H1 (cell line): ENCODE results near the gene TTYH2.

ENCODE experiments used
- BACH1 ChIP-seq: IDR thresholded peaks from 2 replicates; pipeline ENCODE4 v1.6.1; 2012; ENCODE audit warnings: low read length, improper control_type of control experiment
- EP300 ChIP-seq, 2 experiments: IDR thresholded peaks; 1 replicate in 1 of 2; 2 replicates in 1 of 2; pipeline ENCODE4 v1.6.1; 2011 to 2012; ENCODE audit warnings: low read depth in 2 of 2, low read length in 2 of 2, mild to moderate bottlenecking in 2 of 2, borderline replicate concordance in 1 of 2, inconsistent platforms in 1 of 2, moderate library complexity in 1 of 2
- EZH2 ChIP-seq: fragments of 200-600 bp; sonication (generic); IDR thresholded peaks from 2 replicates; pipeline ENCODE4 v1.7.1; 2012; ENCODE audit warnings: low read depth, mild to moderate bottlenecking, moderate library complexity, low read length, inconsistent platforms; ENCODE audit not compliant: severe bottlenecking
- GTF2F1 ChIP-seq: IDR thresholded peaks from 2 replicates; pipeline ENCODE4 v1.6.1; 2012; ENCODE audit warnings: low read depth, low read length, improper control_type of control experiment, borderline replicate concordance
- HDAC2 ChIP-seq, 2 experiments: fragments of 300-600 bp in 1 of 2; sonication (generic) in 1 of 2; IDR thresholded peaks; 2 replicates each; pipeline ENCODE4 v1.6.1; 2011 to 2012; ENCODE audit warnings: low read depth in 2 of 2, low read length in 2 of 2, mild to moderate bottlenecking in 2 of 2, moderate library complexity in 2 of 2, borderline replicate concordance in 1 of 2, inconsistent platforms in 1 of 2
- JUN ChIP-seq: IDR thresholded peaks from 2 replicates; pipeline ENCODE4 v1.6.1; 2011; ENCODE audit warnings: low read depth, mild to moderate bottlenecking, improper control_type of control experiment, low read length
- JUND ChIP-seq: IDR thresholded peaks from 2 replicates; pipeline ENCODE4 v1.6.1; 2011; ENCODE audit warnings: mild to moderate bottlenecking, improper control_type of control experiment, low read length
- NRF1 ChIP-seq: IDR thresholded peaks from 2 replicates; pipeline ENCODE4 v1.6.1; 2011; ENCODE audit warnings: mild to moderate bottlenecking, low read depth, low read length, improper control_type of control experiment
- POLR2A ChIP-seq, 2 experiments: IDR thresholded peaks; 1 replicate in 1 of 2; 2 replicates in 1 of 2; pipeline ENCODE4 v1.6.1; 2011; ENCODE audit warnings: low read depth in 2 of 2, low read length in 2 of 2, mild to moderate bottlenecking in 2 of 2; ENCODE audit errors: control extremely low read depth in 1 of 2
- POLR2AphosphoS5 ChIP-seq: IDR thresholded peaks from 2 replicates; pipeline ENCODE4 v1.6.1; 2011; ENCODE audit warnings: low read depth, low read length
- RXRA ChIP-seq: IDR thresholded peaks from 2 replicates; pipeline ENCODE4 v1.6.1; 2011; ENCODE audit warnings: low read depth, mild to moderate bottlenecking, low read length, moderate library complexity; ENCODE audit not compliant: insufficient read depth
- SP2 ChIP-seq: IDR thresholded peaks from 2 replicates; pipeline ENCODE4 v1.6.1; 2012; ENCODE audit warnings: mild to moderate bottlenecking, low read length, inconsistent platforms
- TAF1 ChIP-seq: IDR thresholded peaks from 2 replicates; pipeline ENCODE4 v1.6.1; 2011; ENCODE audit warnings: mild to moderate bottlenecking, low read depth, low read length
- TF ChIP-seq, protein P1 (sequence below), 3 experiments: IDR thresholded peaks; 1 replicate in 2 of 3; 2 replicates in 1 of 3; pipeline versions ENCODE4 v1.5.1 to v1.6.1; 2011; ENCODE audit warnings: low read length in 3 of 3, mild to moderate bottlenecking in 3 of 3, inconsistent platforms in 2 of 3, low read depth in 1 of 3, moderate library complexity in 1 of 3; ENCODE audit not compliant: insufficient read depth in 1 of 3; ENCODE audit errors: control extremely low read depth in 1 of 3

DNA sequence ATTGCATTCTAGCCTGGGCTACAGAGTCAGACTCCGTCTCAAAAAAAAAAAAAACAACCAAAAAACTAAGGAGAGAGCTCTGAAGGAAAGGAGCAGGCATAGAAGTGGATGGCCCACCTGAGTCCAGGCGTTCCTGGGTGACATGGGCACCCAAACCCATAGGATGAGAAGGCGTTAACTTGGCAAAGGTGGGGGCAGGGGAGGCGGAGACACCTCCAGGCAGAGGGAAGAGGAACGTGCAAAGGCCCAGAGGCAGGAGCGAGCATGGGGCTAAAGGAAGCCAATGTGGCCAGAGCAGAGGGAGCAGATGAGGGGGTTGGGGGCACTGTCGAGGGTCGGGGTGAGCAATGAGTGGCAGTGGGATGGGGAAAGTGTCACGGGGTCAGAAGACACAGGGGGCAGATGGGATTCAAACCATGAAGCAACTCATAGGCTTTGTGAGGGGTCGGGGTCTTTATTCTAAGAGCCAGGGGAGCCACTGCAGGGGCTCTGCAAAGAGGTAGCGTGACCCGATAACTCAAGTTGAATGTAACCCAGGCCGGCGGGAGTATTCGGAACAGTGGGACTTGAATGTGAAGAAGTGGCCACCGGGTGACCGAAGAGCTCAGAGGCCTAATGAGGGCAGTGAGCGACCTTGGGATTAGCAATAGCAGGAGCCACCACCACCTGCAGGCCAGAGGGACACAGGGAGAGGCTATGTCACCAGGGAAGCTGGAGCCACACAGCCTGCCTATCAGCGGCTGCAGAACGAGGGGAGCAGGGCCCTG is 11.8 kb downstream of the TTYH2 start:
- no peak for TF ChIP-seq EZH2
- TF ChIP-seq, protein P1, sequence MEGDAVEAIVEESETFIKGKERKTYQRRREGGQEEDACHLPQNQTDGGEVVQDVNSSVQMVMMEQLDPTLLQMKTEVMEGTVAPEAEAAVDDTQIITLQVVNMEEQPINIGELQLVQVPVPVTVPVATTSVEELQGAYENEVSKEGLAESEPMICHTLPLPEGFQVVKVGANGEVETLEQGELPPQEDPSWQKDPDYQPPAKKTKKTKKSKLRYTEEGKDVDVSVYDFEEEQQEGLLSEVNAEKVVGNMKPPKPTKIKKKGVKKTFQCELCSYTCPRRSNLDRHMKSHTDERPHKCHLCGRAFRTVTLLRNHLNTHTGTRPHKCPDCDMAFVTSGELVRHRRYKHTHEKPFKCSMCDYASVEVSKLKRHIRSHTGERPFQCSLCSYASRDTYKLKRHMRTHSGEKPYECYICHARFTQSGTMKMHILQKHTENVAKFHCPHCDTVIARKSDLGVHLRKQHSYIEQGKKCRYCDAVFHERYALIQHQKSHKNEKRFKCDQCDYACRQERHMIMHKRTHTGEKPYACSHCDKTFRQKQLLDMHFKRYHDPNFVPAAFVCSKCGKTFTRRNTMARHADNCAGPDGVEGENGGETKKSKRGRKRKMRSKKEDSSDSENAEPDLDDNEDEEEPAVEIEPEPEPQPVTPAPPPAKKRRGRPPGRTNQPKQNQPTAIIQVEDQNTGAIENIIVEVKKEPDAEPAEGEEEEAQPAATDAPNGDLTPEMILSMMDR (IDR thresholded peaks at IDR 0.05; ENCODE audit: control extremely low read depth in 1 of 3, insufficient read depth in 1 of 3, low read depth in 1 of 3, low read length in 3 of 3): no peak
- no peak for TF ChIP-seq TAF1
- TF ChIP-seq POLR2A (IDR thresholded peaks at IDR 0.05; ENCODE audit: control extremely low read depth in 1 of 2, low read depth in 2 of 2, low read length in 2 of 2): no peak
- TF ChIP-seq SP2: no peak
- TF ChIP-seq HDAC2 (IDR thresholded peaks at IDR 0.05; ENCODE audit: borderline replicate concordance in 1 of 2, low read depth in 2 of 2, low read length in 2 of 2): no peak
- no peak for TF ChIP-seq GTF2F1
- TF ChIP-seq BACH1: no peak
- no peak for TF ChIP-seq POLR2AphosphoS5
- TF ChIP-seq JUN: no peak
- no peak for TF ChIP-seq NRF1
- TF ChIP-seq RXRA: no peak
- no peak for TF ChIP-seq JUND
- no peak for TF ChIP-seq EP300 (IDR thresholded peaks at IDR 0.05; ENCODE audit: borderline replicate concordance in 1 of 2, low read depth in 2 of 2, low read length in 2 of 2)
